ENCODE measurements around the gene FAM171A2.

Gene FAM171A2

GRCh38 chr17:44376779-44377178 lies 13.1 kb upstream of the FAM171A2 start:
- Histone ChIP-seq H3K4me1 (ENCODE audit: control insufficient read depth, low read length) (no peaks in the 10 kb centered on the region), H3K9me3 (ENCODE audit: control insufficient read depth, insufficient read depth, low read length) (no peaks in the 10 kb centered on the region), H3K9me2 (replicated peaks; ENCODE audit: control insufficient read depth, low read length) (no peaks in the 10 kb centered on the region), H3F3A (ENCODE audit: control insufficient read depth, insufficient read depth) (no peaks in the 10 kb centered on the region), H3K4me2 (ENCODE audit: low read length) (no peak overlapping the region), H3K27me3 (ENCODE audit: control insufficient read depth, low read length) (peaks cover 3% of the 10 kb centered on the region; the same call in 1 of the 2 replicates), H3K27ac (ENCODE audit: low read depth, low read length) (no peak overlapping the region), H3K36me3 (ENCODE audit: control insufficient read depth, low read length) (no peaks in the 10 kb centered on the region), H3K4me3 (ENCODE audit: low read length) (no peak overlapping the region), H3K79me2 (ENCODE audit: control insufficient read depth, low read length) (no peaks in the 10 kb centered on the region), H4K20me1 (ENCODE audit: control insufficient read depth, insufficient read depth, low read depth, low read length) (no peaks in the 10 kb centered on the region)
- TF ChIP-seq, protein P1, sequence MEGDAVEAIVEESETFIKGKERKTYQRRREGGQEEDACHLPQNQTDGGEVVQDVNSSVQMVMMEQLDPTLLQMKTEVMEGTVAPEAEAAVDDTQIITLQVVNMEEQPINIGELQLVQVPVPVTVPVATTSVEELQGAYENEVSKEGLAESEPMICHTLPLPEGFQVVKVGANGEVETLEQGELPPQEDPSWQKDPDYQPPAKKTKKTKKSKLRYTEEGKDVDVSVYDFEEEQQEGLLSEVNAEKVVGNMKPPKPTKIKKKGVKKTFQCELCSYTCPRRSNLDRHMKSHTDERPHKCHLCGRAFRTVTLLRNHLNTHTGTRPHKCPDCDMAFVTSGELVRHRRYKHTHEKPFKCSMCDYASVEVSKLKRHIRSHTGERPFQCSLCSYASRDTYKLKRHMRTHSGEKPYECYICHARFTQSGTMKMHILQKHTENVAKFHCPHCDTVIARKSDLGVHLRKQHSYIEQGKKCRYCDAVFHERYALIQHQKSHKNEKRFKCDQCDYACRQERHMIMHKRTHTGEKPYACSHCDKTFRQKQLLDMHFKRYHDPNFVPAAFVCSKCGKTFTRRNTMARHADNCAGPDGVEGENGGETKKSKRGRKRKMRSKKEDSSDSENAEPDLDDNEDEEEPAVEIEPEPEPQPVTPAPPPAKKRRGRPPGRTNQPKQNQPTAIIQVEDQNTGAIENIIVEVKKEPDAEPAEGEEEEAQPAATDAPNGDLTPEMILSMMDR (IDR thresholded peaks at IDR 0.05; ENCODE audit: low read depth, low read length, poor library complexity, severe bottlenecking), result no peak
- TF ChIP-seq EZH2phosphoT487 (IDR thresholded peaks at IDR 0.05; ENCODE audit: borderline replicate concordance, low read length), result no peak

DNA sequence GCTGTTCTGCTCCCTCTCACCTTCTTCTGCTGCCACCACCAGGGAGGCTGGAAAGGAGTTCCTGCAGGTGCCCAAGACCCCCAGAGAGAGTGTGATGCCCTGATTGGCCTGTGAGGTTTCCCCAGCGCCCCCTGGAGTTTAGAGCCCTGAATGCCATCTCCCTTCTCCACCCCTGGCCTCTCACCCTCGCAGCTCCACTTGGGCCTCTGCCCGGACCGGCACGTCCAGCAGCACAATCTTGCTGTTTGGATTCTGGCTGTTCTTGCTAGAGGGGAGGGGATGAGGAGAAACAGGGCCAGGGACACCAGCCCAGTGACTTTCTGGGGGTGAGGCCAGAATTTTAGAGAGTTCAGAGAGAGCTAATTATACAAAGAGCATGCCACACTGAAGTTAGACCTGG lies 12.5 kb upstream of the FAM171A2 start:
- no peaks in the 10 kb centered on the region for H3K9me3 ChIP-seq (ENCODE audit: control insufficient read depth, insufficient read depth, low read length)
- no peaks in the 10 kb centered on the region for H3K4me1 ChIP-seq (ENCODE audit: control insufficient read depth, low read length)
- peaks cover 3% of the 10 kb centered on the region; the same call in 1 of the 2 replicates for H3K27me3 ChIP-seq (ENCODE audit: control insufficient read depth, low read length)
- no peak for TF ChIP-seq EZH2phosphoT487 (IDR thresholded peaks at IDR 0.05; ENCODE audit: borderline replicate concordance, low read length)
- TF ChIP-seq, protein P1 (IDR thresholded peaks at IDR 0.05; ENCODE audit: low read depth, low read length, poor library complexity, severe bottlenecking), result peak; percentile 89
- H3F3A ChIP-seq (ENCODE audit: control insufficient read depth, insufficient read depth), result no peaks in the 10 kb centered on the region
- H3K4me3 ChIP-seq (ENCODE audit: low read length), result no peak overlapping the region
- H3K9me2 ChIP-seq (replicated peaks; ENCODE audit: control insufficient read depth, low read length), result no peaks in the 10 kb centered on the region
- H3K27ac ChIP-seq (ENCODE audit: low read depth, low read length), result no peak overlapping the region
- H3K4me2 ChIP-seq (ENCODE audit: low read length), result no peak overlapping the region
- no peaks in the 10 kb centered on the region for H4K20me1 ChIP-seq (ENCODE audit: control insufficient read depth, insufficient read depth, low read depth, low read length)
- H3K36me3 ChIP-seq (ENCODE audit: control insufficient read depth, low read length), result no peaks in the 10 kb centered on the region
- no peaks in the 10 kb centered on the region for H3K79me2 ChIP-seq (ENCODE audit: control insufficient read depth, low read length)

- no peak for TF ChIP-seq EZH2phosphoT487 (IDR thresholded peaks at IDR 0.05; ENCODE audit: borderline replicate concordance, low read length)
- TF ChIP-seq, protein P1 (IDR thresholded peaks at IDR 0.05; ENCODE audit: low read depth, low read length, poor library complexity, severe bottlenecking), result no peak
- Histone ChIP-seq H3K79me2 (ENCODE audit: control insufficient read depth, low read length) (no peaks in the 10 kb centered on the region), H3K36me3 (ENCODE audit: control insufficient read depth, low read length) (no peaks in the 10 kb centered on the region), H3K27me3 (ENCODE audit: control insufficient read depth, low read length) (peaks cover 3% of the 10 kb centered on the region; the same call in 1 of the 2 replicates), H3K9me2 (replicated peaks; ENCODE audit: control insufficient read depth, low read length) (no peaks in the 10 kb centered on the region), H3K27ac (ENCODE audit: low read depth, low read length) (no peak overlapping the region), H4K20me1 (ENCODE audit: control insufficient read depth, insufficient read depth, low read depth, low read length) (no peaks in the 10 kb centered on the region), H3F3A (ENCODE audit: control insufficient read depth, insufficient read depth) (no peaks in the 10 kb centered on the region), H3K4me3 (ENCODE audit: low read length) (no peak overlapping the region), H3K4me1 (ENCODE audit: control insufficient read depth, low read length) (no peaks in the 10 kb centered on the region), H3K9me3 (ENCODE audit: control insufficient read depth, insufficient read depth, low read length) (no peaks in the 10 kb centered on the region), H3K4me2 (ENCODE audit: low read length) (no peak overlapping the region)
These were observed 11.8 kb upstream of the FAM171A2 start for GRCh38 chr17:44375196-44376017.
